COLO668 (cell line): ENCODE results near the gene C19orf47.

ENCODE experiments used
- DNase-seq: peaks from one replicate; lab custom pipeline; 2025; ENCODE audit not compliant: unreplicated experiment; lab: John Stamatoyannopoulos, UW

The C19orf47 gene

GRCh38 chr19:40321076-40321475 is 27.1 kb downstream of the C19orf47 start:
- DNase-seq: no peak

GRCh38 chr19:40320558-40320935 is 27.6 kb downstream of the C19orf47 start:
- no peak for DNase-seq

DNA sequence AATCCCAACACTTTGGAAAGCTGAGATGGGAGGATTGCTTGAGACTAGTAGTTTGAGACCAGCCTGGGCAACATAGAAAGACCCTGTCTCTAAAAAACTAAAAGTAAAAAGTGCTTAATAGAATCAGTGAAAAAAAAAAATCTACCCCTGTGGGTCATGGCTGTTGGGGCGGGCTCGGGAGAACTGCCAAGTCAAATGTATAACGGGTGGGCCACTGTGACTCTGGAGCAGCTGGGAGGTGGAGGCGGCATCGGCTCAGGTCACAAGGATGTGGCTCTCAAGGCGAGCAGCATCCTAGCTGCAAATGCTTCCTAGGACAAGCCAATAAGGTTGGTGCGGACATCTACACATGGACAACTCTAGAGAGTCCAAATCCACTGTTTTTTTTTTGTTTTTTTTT is 30.9 kb downstream of the C19orf47 start:
- no peak for DNase-seq

DNA sequence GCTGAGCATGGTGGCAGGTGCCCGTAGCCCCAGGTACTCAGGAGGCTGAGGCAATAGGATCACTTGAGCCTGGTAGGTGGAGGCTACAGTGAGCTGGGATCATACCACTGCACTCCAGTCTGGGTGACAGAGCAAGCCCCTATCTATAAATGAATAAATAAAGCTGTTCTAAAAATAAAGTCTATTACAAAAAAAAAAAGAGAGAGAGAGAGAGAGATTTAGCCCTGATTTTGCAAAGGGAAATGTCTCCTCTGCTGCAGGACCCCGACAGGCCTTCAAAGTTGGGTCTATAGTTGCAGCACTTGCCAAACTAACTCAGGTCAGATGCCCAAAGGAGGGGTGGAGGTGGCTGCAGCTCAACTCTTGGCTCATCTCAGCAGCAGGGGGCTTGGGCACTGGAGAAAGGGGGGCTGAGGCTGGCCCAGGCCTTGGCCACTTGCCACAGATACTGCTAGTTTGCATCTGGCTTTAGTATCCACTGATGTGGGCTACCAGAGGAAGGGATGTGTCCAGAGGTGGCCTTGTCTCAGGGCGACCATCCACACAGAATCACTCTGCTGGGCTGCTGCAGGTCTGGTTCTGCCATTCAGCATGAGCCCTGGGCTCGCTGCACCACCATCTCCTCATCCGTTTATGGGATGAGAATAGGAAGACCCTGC is 32.3 kb downstream of the C19orf47 start:
- no peak for DNase-seq

GRCh38 chr19:40314656-40315055 is 33.5 kb downstream of the C19orf47 start:
- DNase-seq: no peak

DNA sequence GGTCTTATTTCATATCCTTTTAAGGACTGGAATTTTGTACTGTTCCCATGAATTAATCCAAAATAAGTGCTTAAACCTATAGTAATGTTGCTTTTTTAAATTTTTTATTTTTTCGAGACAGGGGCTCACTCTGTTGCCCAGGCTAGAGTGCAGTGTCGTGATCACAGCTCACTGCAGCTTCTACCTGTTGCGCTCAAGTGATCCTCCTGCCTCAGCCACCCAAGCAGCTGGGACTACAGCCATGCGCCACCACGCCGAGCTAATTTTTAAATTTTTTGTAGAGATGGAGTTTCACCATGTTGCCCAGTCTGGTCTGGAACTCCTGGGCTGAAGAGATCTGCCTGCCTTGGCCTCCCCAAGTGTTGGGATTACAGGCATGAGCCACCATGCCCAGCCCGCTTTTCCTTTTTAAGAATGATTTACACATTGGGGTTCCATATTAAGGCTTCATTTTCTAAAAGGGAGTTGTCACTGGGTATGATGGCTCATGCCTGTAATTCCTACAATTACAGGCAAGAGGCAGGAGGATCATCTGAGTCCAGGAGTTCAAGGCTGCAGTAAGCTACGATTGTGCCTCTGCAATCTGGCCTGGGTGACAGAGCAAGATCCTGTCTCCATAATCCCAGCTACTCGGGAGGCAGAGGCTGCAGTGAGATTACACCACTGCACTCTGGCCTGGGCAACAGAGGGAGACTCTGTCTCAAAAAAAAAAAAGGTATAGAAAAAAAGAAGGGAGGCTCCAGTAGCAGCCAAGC is 34.8 kb downstream of the C19orf47 start:
- no peak for DNase-seq

DNA sequence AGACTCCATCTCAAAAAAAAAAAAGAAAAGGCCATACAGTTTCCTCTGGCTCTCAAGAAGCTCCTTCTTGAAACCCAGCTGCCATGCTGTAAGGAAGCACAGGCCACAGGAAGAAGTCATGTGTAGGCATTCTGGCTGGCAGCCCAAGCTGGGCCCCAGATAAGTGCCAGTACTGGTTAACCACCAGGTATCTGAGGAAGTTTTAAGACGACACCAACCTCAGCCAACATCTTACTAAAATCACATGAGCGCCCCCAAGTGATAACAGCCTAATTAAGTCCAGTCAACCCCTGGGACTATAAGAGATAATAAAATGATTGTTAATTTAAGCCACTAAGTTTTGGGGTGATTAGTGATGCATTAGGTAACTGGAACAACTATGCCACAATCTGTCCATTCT is 35.7 kb downstream of the C19orf47 start:
- no peak for DNase-seq

DNA sequence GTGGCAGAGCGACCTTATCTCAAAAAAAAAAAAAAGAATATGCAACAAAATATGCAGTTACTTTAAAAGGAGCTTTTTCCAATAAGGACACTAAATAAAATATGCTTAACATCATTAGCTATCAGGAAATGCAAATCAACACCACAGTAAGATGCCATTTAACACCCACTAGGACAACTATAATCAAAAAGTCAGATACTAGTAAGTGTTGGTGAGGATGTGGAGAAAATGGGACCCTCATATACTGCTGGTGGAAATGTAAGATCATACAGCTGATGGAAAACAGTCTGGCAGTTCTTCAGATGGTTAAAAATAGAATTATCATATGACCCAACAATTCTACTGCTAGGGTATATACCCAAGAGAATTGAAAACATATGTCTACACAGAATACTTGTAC is 38.5 kb downstream of the C19orf47 start:
- no peak for DNase-seq

DNA sequence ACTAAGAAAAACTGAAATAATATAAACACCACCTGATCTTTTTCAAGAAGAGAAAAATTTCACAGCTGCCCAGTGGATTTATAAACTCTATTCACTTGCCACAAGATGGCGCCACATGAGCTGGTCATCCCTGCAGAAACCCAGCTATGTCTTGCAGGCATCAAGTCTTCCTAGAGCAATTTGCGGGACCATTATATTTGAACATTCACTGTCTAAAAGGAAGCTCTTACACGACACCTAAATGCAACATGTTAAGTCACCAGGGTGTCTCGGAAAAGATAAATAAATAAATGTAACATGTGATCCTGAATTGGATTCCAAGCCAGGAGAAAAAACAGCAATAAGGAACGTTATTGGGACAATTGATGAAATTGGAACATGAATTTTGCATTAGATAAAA is 42.8 kb downstream of the C19orf47 start:
- DNase-seq: peak; percentile 67

DNA sequence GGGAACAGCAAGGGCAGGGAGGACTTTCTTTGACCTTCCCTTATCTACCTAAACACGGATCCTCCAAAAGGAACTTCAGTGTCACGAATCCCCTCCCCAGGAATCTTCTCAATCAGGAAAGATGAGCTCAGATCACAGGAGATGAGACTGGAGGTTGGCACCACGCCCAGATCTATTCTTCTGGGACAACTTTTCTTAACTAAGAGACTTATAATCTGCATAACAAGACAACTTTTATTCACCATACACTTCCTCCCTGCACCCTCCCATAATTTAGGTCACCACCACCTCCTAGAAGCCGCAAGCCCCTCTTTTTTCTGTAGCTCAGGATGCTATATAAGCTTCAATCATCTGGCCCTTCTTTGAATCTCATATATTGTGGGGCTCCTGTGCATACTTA is 43.9 kb downstream of the C19orf47 start:
- no peak for DNase-seq

DNA sequence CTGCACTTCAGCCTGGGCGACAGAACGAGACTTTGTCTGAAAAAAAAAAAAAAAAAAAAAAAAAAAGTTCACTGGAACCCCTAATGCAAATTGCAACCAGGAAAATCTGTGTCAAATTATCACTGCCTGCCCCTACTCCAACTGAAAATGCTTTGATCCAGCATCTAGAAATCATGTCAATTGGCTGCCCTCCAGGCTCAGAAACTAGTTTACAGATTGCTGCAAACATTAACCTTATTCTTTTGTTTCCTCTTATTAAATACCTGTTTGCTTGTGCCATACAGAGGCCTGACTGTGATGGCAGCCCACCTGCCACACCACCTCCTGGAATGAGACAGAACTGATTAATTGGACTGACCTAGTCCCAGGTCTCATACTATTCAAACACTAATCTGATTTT is 44.4 kb downstream of the C19orf47 start:
- no peak for DNase-seq

DNA sequence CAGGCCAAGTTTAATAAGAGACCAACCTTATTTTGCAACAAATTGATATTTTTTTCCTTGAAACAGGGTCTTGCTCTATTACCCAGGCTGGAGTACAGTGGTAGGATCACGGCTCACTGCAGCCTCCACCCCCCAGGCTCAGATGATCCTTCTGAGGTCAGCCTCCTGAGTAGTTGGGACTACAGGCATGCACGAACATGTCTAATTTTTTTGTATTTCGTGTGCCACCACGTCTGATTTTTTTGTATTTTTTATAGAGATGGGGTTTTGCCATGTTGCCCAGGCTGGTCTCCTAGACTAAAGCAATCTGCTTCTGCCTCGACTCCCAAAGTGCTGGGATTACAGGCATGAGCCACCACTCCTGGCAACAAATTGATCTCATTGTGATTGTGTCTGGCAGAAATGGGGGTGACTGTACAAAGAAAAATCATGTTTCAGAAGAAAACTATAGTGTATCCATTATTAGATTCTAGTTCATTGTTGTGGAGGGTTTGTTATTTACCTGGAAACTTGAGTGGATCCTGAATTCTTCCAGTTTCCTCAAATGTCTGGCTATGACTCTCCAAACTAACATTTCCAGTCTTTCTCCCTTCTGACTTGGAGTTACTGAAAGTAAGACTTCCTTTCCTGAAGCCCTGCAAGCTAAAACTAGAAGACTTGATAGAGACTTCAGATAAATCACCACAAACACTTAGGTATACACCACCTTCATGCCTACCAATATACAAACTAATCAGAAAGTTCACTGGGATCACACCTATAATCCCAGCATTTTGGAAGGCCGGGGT is 45.8 kb downstream of the C19orf47 start:
- no peak for DNase-seq

- DNase-seq: no peak
Measured at GRCh38 chr19:40300668-40301067, 47.5 kb downstream of the C19orf47 start.

DNA sequence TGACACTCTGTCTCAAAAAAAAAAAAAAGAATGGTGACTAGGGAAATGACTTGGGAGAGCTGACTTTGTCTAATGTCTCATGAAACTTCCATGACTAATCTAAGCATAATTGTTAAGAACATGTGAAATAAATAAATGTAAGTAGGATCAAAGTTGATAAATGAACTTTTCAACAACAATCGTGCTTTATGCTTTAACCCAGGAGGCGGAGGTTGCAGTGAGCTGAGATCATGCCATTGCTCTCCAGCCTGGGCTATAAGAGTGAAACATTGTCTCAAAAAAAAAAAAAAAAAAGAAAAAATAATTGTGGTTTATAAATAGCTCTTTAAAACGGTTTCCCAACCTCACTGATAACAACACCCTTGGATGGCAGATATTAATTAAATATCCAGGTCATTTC is 50.2 kb downstream of the C19orf47 start:
- no peak for DNase-seq

DNA sequence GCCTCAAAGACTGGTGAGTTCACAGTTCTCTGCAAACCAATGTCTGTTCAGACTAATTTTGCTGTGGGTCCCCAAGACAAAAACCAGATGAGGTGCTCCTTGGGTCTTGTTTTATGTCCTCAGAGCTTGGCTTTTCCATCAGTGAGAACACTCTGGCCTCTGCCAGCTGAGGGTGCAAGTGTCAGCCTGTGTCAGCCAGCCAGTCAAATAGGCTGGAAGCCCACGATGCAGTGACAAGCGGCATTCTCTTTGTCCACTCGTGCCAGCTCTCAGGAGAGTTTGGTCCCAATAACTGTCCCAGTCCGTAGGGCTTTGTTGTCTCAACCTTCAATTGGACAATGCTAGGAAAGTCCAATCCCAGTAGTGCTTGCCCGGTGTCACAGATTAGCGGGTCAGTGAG is 53.6 kb downstream of the C19orf47 start:
- DNase-seq: no peak

GRCh38 chr19:40286971-40287421 is 61.2 kb downstream of the C19orf47 start:
- no peak for DNase-seq

DNA sequence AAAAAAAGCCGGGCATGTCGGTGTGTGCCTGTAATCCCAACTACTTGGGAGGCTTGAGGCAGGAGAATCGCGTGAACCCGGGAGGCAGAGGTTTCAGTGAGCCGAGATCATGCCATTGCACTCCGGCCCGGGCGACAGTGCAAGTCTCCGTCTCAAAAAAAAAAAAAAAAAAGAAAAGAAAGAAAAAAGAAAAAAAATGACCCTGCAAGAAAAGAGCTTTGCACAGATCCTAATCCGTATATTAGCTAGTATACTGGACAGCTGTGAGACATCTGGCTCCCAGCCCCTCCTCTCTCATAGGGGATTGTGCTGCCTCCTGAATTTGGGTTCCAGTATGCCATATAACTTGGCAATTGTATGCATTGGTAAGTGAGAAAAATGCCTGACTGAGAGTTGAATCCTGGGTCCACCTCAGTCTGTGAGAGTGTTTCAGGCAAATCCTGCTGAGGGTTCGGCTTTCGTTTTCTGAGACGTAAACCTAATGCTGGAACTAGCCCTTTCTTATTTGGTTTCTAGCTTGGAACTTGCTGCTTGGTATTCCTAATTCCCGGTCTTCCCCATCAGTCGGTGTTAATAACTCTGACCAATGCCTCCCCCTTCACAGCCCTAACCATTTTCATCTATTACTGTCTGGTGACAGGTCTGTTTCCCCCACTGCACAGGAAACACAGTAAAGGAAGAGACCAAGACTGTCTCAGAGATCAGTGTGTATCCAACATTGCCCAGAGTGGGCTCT is 61.8 kb downstream of the C19orf47 start:
- DNase-seq: no peak

- DNase-seq: peak; percentile 98
Measured at GRCh38 chr19:40285353-40286234, 62.6 kb downstream of the C19orf47 start.

DNA sequence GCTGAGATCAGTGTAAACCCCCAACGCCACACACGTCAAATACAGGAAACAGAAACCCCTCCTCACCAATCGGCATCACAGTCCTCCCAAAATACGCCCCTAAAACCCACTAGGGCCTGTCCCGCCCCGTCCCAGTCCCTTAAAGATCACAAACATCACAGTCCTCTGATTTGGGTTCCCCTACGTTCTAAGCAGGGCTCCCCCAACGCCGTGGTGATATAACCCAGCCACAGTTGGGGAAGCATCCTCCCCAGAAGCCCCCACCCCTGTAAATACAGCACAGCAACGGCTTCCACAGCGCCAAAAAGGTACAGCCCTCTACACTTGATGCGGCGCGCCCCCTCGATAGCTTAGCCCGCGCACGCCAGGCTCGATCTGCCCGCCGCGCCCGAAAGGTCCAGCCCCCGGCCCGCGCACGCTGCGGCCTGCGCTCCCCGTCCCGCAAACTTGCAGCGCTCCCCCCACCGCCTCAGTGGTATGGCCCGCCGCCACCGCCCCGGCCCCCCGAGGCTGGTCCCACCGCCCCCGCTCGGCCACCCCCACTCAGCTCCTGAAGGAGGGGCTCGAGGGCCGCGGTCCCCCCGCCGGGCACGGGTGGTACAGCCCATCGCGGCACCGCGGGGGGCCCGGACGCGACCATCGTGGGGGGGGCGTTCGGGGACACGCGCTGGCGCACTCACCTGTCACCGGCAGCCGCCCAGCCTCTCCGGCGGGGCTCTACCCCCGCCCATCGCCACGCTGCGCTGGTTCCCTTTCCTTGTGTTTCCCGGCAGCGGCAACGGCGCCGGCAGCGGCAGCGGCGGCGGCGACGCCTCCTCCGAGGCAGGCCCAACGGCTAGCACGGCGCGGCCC is 63.5 kb downstream of the C19orf47 start, which contains the start of gene AKT2:
Gene AKT2 (minus strand): TSS at position 845 of the 852 bp plus-strand sequence. CDS start 20,078 bp downstream, outside the sequence.
- peak; percentile 87 for DNase-seq

GRCh38 chr19:40284251-40284500 is 64.0 kb downstream of the C19orf47 start:
- DNase-seq: no peak
